BLaER1 (cell line): ENCODE data around the gene MBD5.

ENCODE experiments used
- H3K27ac ChIP-seq: shearing (Covaris generic); formaldehyde crosslinking; 2 replicates; pipeline ENCODE4 v1.8.1; 2022
- H3K27me3 ChIP-seq: shearing (Covaris generic); formaldehyde crosslinking; 2 replicates; pipeline ENCODE4 v1.8.1; 2022
- H3K36me3 ChIP-seq: shearing (Covaris generic); formaldehyde crosslinking; 2 replicates; pipeline ENCODE4 v1.8.1; 2022
- H3K4me1 ChIP-seq: shearing (Covaris generic); formaldehyde crosslinking; 2 replicates; pipeline ENCODE4 v1.8.1; 2022
- H3K4me2 ChIP-seq: shearing (Covaris generic); formaldehyde crosslinking; 2 replicates; pipeline ENCODE4 v1.8.1; 2022
- H3K4me3 ChIP-seq: shearing (Covaris generic); formaldehyde crosslinking; 2 replicates; pipeline ENCODE4 v1.8.1; 2022
- H3K9ac ChIP-seq: shearing (Covaris generic); formaldehyde crosslinking; 2 replicates; pipeline ENCODE4 v1.8.1; 2022
- H3K9me3 ChIP-seq: shearing (Covaris generic); formaldehyde crosslinking; 2 replicates; pipeline ENCODE4 v1.8.1; 2022
- H4K20me1 ChIP-seq: shearing (Covaris generic); formaldehyde crosslinking; 2 replicates; pipeline ENCODE4 v1.8.1; 2022
- Cebpa-rat ChIP-seq: shearing (Covaris generic); IDR thresholded peaks from 2 replicates; pipeline ENCODE4 v1.8.1; 2022

Gene MBD5

GRCh38 chr2:148305476-148305875 lies 284.6 kb downstream of the MBD5 start:
- Histone ChIP-seq H3K4me2 (no peak overlapping the region), H3K4me1 (no peaks in the 10 kb centered on the region), H3K36me3 (no peaks in the 10 kb centered on the region), H3K4me3 (no peak overlapping the region), H4K20me1 (no peaks in the 10 kb centered on the region), H3K27me3 (no peaks in the 10 kb centered on the region), H3K9me3 (no peaks in the 10 kb centered on the region), H3K9ac (no peak overlapping the region), H3K27ac (no peak overlapping the region)
- TF ChIP-seq Cebpa-rat = no peak

GRCh38 chr2:148306027-148306426 lies 285.1 kb downstream of the MBD5 start:
- Histone ChIP-seq H3K36me3 (no peaks in the 10 kb centered on the region), H3K27me3 (no peaks in the 10 kb centered on the region), H3K4me1 (no peaks in the 10 kb centered on the region), H3K27ac (no peak overlapping the region), H3K4me2 (no peak overlapping the region), H3K4me3 (no peak overlapping the region), H3K9me3 (no peaks in the 10 kb centered on the region), H3K9ac (no peak overlapping the region), H4K20me1 (0 out of 2 replicates have a peak, but pooled peaks cover under 1% of the 10 kb centered on the region)
- no peak for TF ChIP-seq Cebpa-rat

GRCh38 chr2:148317598-148317997 lies 296.7 kb downstream of the MBD5 start:
- H3K4me2 ChIP-seq = no peak overlapping the region
- no peak overlapping the region for H3K27ac ChIP-seq
- peaks cover 10% of the 10 kb centered on the region; the same call in 1 of the 2 replicates for H3K36me3 ChIP-seq
- no peaks in the 10 kb centered on the region for H3K4me1 ChIP-seq
- no peak overlapping the region for H3K4me3 ChIP-seq
- no peak for TF ChIP-seq Cebpa-rat
- no peaks in the 10 kb centered on the region for H3K27me3 ChIP-seq
- H4K20me1 ChIP-seq = no peaks in the 10 kb centered on the region
- no peaks in the 10 kb centered on the region; the same call in 1 of the 2 replicates for H3K9me3 ChIP-seq
- H3K9ac ChIP-seq = no peak overlapping the region

GRCh38 chr2:148338541-148338940 lies 317.6 kb downstream of the MBD5 start:
- Histone ChIP-seq H3K4me3 (no peak overlapping the region), H3K9me3 (peaks cover 7% of the 10 kb centered on the region), H4K20me1 (no peaks in the 10 kb centered on the region), H3K36me3 (peaks cover 17% of the 10 kb centered on the region), H3K4me1 (no peaks in the 10 kb centered on the region), H3K4me2 (no peak overlapping the region), H3K27me3 (no peaks in the 10 kb centered on the region), H3K9ac (no peak overlapping the region), H3K27ac (no peak overlapping the region)
- no peak for TF ChIP-seq Cebpa-rat

- no peak for TF ChIP-seq Cebpa-rat
Measured at GRCh38 chr2:148342086-148342485, 321.2 kb downstream of the MBD5 start.

GRCh38 chr2:148350199-148350598 lies 329.3 kb downstream of the MBD5 start:
- H3K4me3 ChIP-seq = no peak overlapping the region
- TF ChIP-seq Cebpa-rat = no peak
- H3K9me3 ChIP-seq = peaks cover 9% of the 10 kb centered on the region
- H3K4me1 ChIP-seq = no peaks in the 10 kb centered on the region
- no peak overlapping the region for H3K9ac ChIP-seq
- no peak overlapping the region for H3K4me2 ChIP-seq
- no peak overlapping the region for H3K27ac ChIP-seq
- peaks cover 3% of the 10 kb centered on the region; the same call in 1 of the 2 replicates for H3K36me3 ChIP-seq
- no peaks in the 10 kb centered on the region for H4K20me1 ChIP-seq
- H3K27me3 ChIP-seq = no peaks in the 10 kb centered on the region

More at GRCh38 chr2:148342086-148342485, 321.2 kb downstream of the MBD5 start:
- no peaks in the 10 kb centered on the region for H3K27me3 ChIP-seq
- H4K20me1 ChIP-seq = no peaks in the 10 kb centered on the region
- no peaks in the 10 kb centered on the region for H3K4me1 ChIP-seq
- peaks cover 19% of the 10 kb centered on the region for H3K36me3 ChIP-seq
- peaks cover 14% of the 10 kb centered on the region for H3K9me3 ChIP-seq
- no peak overlapping the region for H3K4me2 ChIP-seq
- H3K27ac ChIP-seq = no peak overlapping the region
- H3K4me3 ChIP-seq = no peak overlapping the region
- H3K9ac ChIP-seq = no peak overlapping the region

GRCh38 chr2:148351437-148352143 lies 330.7 kb downstream of the MBD5 start:
- Histone ChIP-seq H3K4me3 (no peak overlapping the region), H3K4me2 (no peak overlapping the region), H3K27ac (no peak overlapping the region), H3K27me3 (no peaks in the 10 kb centered on the region), H4K20me1 (no peaks in the 10 kb centered on the region), H3K9ac (no peak overlapping the region), H3K36me3 (no peaks in the 10 kb centered on the region), H3K4me1 (no peaks in the 10 kb centered on the region), H3K9me3 (peaks cover 14% of the 10 kb centered on the region)
- no peak for TF ChIP-seq Cebpa-rat

GRCh38 chr2:148358375-148358774 lies 337.5 kb downstream of the MBD5 start:
- Histone ChIP-seq H3K9ac (no peak overlapping the region), H3K4me3 (no peak overlapping the region), H4K20me1 (no peaks in the 10 kb centered on the region), H3K4me1 (no peaks in the 10 kb centered on the region), H3K27ac (no peak overlapping the region), H3K9me3 (peaks cover 28% of the 10 kb centered on the region), H3K36me3 (peaks cover 16% of the 10 kb centered on the region), H3K4me2 (no peak overlapping the region), H3K27me3 (no peaks in the 10 kb centered on the region)
- TF ChIP-seq Cebpa-rat = no peak

- no peak overlapping the region for H3K4me2 ChIP-seq
- no peaks in the 10 kb centered on the region for H3K4me1 ChIP-seq
- no peak overlapping the region for H3K27ac ChIP-seq
- no peak for TF ChIP-seq Cebpa-rat
- peaks cover 26% of the 10 kb centered on the region; the same call in 1 of the 2 replicates for H3K9me3 ChIP-seq
- H3K9ac ChIP-seq = no peak overlapping the region
- no peak overlapping the region for H3K4me3 ChIP-seq
- H4K20me1 ChIP-seq = no peaks in the 10 kb centered on the region
- no peaks in the 10 kb centered on the region for H3K27me3 ChIP-seq
- H3K36me3 ChIP-seq = peaks cover 16% of the 10 kb centered on the region
Measured at GRCh38 chr2:148360662-148361061, 339.8 kb downstream of the MBD5 start.

- Histone ChIP-seq H3K9me3 (peaks cover 26% of the 10 kb centered on the region; the same call in 1 of the 2 replicates), H3K36me3 (peaks cover 16% of the 10 kb centered on the region), H3K4me3 (no peak overlapping the region), H3K27ac (no peak overlapping the region), H3K9ac (no peak overlapping the region), H3K4me1 (no peaks in the 10 kb centered on the region), H4K20me1 (no peaks in the 10 kb centered on the region), H3K4me2 (no peak overlapping the region), H3K27me3 (no peaks in the 10 kb centered on the region)
- no peak for TF ChIP-seq Cebpa-rat
Measured at GRCh38 chr2:148362144-148362796, 341.4 kb downstream of the MBD5 start.
